A549 (cell line): ENCODE results near the gene TPM1.

Source experiments
- BHLHE40 ChIP-seq: IDR thresholded peaks from 2 replicates; pipeline ENCODE4 v1.6.1; 2012; ENCODE audit warnings: low read depth, low read length, inconsistent platforms
- CTCF ChIP-seq: fragments of >200 bp; sonication (Bioruptor Twin); formaldehyde crosslinking; IDR thresholded peaks from 3 replicates; pipeline ENCODE4 v1.5.1; 2016
- EHMT2 ChIP-seq: fragments of 200-600 bp; sonication (generic); IDR thresholded peaks from 2 replicates; pipeline ENCODE4 v1.6.1; 2016; ENCODE audit warnings: antibody characterized with exemption, low read depth, mild to moderate bottlenecking, moderate library complexity
- EP300 ChIP-seq, 2 experiments: fragments of >200 bp; sonication (Bioruptor Twin); formaldehyde crosslinking; IDR thresholded peaks; 2 replicates in 1 of 2; 3 replicates in 1 of 2; pipeline ENCODE4 v1.6.1; 2016 to 2017
- ESRRA ChIP-seq: fragments of 150-350 bp; IDR thresholded peaks from 2 replicates; pipeline ENCODE4 v1.6.1; 2014; ENCODE audit warnings: mild to moderate bottlenecking, low read length, borderline replicate concordance
- HOXB5 ChIP-seq: fragments of 250-450 bp; sonication (Bioruptor Pico); IDR thresholded peaks from 2 replicates; pipeline ENCODE4 v1.5.0; 2020; ENCODE audit warnings: mild to moderate bottlenecking, moderate library complexity
- PBX3 ChIP-seq: IDR thresholded peaks from 2 replicates; pipeline ENCODE4 v1.6.1; 2012
- POLR2A ChIP-seq: IDR thresholded peaks from 2 replicates; pipeline ENCODE4 v1.6.1; 2012; ENCODE audit warnings: mild to moderate bottlenecking, low read length
- POLR2AphosphoS2 ChIP-seq: conservative IDR thresholded peaks from 2 replicates; pipeline ENCODE4 v1.6.1; 2012; ENCODE audit warnings: low read length, improper control_type of control experiment, inconsistent platforms
- RCOR1 ChIP-seq: fragments of 150-350 bp; IDR thresholded peaks from 2 replicates; pipeline ENCODE4 v1.6.1; 2014; ENCODE audit warnings: antibody characterized with exemption, low read length, low read depth
- REST ChIP-seq: fragments of 200-600 bp; sonication (generic); IDR thresholded peaks from 2 replicates; pipeline ENCODE4 v1.6.1; 2016; ENCODE audit warnings: antibody characterized with exemption, mild to moderate bottlenecking, moderate library complexity
- RFX5 ChIP-seq: fragments of 450-650 bp; IDR thresholded peaks from 2 replicates; pipeline ENCODE4 v1.7.1; 2014; ENCODE audit warnings: antibody characterized with exemption, mild to moderate bottlenecking, moderate library complexity
- USF2 ChIP-seq: fragments of 450-650 bp; IDR thresholded peaks from 2 replicates; pipeline ENCODE4 v1.6.1; 2014; ENCODE audit warnings: antibody characterized with exemption

- TF ChIP-seq CTCF (no peak), RCOR1 (no peak), POLR2A (no peak), REST (no peak), USF2 (no peak), ESRRA (no peak), EHMT2 (no peak), RFX5 (no peak), BHLHE40 (no peak), EP300 (IDR thresholded peaks at IDR 0.05) (no peak), HOXB5 (CRISPR knock-in tag) (no peak), POLR2AphosphoS2 (no peak), PBX3 (no peak)
Measured at GRCh38 chr15:63040954-63041353, 1.6 kb upstream of the TPM1 start.
